Measurements from ENCODE around the gene PDE4DIP.
"Not testable (repeated sequence)": the region's sequence is repeated elsewhere in the genome, so short reads cannot be mapped to it uniquely, and the experiment has no call there.

Gene PDE4DIP

DNA sequence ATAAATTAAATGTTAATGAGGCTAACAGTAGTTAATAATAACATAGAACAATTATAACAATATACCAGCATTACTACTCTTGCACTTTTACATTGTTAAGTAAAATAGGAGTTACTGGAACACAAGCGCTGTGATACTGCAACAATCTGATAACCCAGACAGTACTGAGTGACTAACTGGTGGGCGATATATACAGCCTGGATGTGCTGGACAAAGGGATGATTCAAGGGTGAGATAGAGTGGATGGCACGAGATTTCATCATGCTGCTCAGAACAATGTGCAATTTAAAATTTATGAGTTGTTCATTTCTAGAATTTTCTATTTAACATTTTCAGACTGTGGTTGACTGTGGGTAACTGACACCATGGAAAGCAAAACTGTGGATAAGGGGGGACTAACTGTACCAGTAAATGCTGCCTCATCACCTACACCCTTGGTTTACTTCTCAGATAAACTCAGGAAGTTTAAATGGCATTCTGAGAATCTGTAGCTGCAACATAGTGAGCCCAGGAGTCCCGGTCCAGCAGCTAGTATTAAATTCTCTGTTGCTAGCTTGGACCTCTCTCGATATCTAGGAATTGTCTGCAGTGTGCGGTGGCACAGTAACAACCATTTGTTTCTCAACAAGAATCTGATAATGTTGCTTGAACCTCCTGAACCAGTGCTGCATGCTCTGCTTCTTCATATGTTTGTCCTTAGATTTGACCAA lies 24.9 kb downstream of the PDE4DIP start:
- not testable (repeated sequence) for FAIRE-seq

GRCh38 chr1:148869634-148869961 lies 25.4 kb downstream of the PDE4DIP start:
- DNase-seq (ENCODE audit: insufficient read length, low spot score); FAIRE-seq: not testable (repeated sequence)

More for the DNA sequence above, 24.9 kb downstream of the PDE4DIP start:
- DNase-seq (ENCODE audit: insufficient read length, low spot score) = not testable (repeated sequence)

GRCh38 chr1:148874408-148875388 lies 30.5 kb downstream of the PDE4DIP start:
- not testable (repeated sequence) for FAIRE-seq; DNase-seq (ENCODE audit: insufficient read length, low spot score)

- FAIRE-seq = not testable (repeated sequence)
Observed at GRCh38 chr1:148879812-148880416, 35.7 kb downstream of the PDE4DIP start.

GRCh38 chr1:148881261-148881660 lies 37.0 kb downstream of the PDE4DIP start:
- FAIRE-seq; DNase-seq (ENCODE audit: insufficient read length, low spot score): not testable (repeated sequence)

More at GRCh38 chr1:148879812-148880416, 35.7 kb downstream of the PDE4DIP start:
- DNase-seq (ENCODE audit: insufficient read length, low spot score) = not testable (repeated sequence)

DNA sequence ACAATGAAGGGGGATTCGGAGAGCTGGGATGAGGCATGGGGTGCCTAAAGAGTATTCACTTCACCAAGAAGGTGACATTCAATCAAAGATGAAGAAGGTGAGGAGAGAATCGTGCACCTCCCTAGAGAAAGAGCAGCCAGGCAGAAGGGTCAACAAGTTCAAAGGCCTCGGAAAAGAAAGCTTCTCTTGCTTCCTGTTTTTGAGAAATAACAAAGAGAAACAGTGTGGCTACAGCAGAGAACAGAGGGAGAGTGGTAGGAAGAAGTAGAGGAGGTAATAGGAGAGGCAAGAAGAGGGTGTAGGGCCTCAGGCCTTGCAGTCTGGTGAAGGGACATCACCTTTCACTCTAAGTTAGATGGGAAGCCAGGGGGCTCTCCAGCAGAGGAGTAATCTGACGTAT lies 41.0 kb downstream of the PDE4DIP start:
- DNase-seq (ENCODE audit: insufficient read length, low spot score); FAIRE-seq: not testable (repeated sequence)

GRCh38 chr1:148886293-148886692 lies 42.1 kb downstream of the PDE4DIP start:
- FAIRE-seq; DNase-seq (ENCODE audit: insufficient read length, low spot score): not testable (repeated sequence)

DNA sequence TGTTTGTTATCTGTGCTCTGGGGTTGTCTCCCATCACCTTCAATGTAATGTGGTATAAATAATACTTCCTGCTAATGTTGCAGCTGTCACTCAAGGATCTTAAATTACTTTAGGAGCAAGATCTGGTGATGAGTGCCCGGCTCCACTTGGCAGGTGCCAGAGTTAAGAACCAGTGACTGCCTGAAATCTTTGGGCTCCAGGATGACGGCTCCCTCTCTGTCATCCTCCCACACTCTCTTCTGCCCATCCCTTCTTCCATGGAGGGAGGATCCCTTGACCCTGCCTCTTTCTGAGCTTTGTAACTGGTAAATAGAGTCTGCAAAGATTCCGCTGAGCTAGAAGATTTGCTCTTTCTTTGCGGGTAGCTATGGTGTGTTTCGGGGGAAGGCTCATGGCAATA lies 44.4 kb downstream of the PDE4DIP start:
- not testable (repeated sequence) for FAIRE-seq; DNase-seq (ENCODE audit: insufficient read length, low spot score)

- FAIRE-seq; DNase-seq (ENCODE audit: insufficient read length, low spot score): not testable (repeated sequence)
Observed at GRCh38 chr1:148889267-148890074, 45.2 kb downstream of the PDE4DIP start.

- not testable (repeated sequence) for FAIRE-seq; DNase-seq (ENCODE audit: insufficient read length, low spot score)
Observed at GRCh38 chr1:148890075-148890568, 45.9 kb downstream of the PDE4DIP start.

DNA sequence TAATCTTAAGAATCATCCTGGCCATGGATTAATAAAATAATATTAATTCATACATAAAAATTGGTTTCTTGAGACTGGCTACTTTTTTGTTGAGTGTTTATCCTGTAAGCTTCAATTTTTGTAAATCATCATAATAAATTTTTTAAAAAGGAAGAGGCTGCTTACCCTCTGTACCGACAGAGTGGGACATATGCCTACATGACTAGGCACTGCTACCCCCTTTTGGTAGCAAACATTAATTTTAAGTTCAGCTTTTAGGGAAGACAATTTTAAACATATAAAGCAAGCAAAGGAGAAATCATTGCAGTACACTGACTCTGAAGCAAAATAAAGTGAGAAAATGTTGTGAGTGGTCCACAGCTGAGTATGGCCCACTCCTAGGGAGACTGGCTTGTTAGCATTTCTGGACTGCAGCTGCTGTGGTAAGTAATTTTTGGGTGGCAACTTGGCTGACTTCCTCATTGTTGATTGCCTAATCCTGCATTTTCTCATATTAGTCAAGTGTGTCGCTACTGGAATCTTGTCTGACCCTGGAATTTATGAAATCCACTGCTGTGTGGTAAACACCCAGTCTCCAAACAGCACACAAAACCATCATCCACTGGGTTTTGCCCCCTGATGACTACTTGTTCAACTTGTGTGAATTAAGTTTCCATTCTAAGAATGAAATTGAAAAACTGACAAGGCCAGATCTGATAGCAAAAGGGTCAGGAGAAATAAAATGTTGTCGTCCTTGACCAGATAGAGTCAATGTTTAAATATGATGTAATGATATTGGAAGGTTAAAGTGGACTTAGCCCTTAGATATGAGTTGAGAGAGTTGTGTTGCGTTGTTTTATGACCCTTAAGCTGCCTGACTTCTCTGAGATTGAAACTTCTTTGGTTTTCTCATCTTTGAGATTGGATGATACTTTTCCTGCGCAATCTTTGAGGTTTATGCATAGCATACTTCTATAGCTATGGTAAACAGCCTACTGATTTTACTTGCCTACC lies 50.4 kb downstream of the PDE4DIP start:
- FAIRE-seq; DNase-seq (ENCODE audit: insufficient read length, low spot score): not testable (repeated sequence)

- not testable (repeated sequence) for DNase-seq (ENCODE audit: insufficient read length, low spot score); FAIRE-seq
Observed at GRCh38 chr1:148900026-148900425, 55.8 kb downstream of the PDE4DIP start.

DNA sequence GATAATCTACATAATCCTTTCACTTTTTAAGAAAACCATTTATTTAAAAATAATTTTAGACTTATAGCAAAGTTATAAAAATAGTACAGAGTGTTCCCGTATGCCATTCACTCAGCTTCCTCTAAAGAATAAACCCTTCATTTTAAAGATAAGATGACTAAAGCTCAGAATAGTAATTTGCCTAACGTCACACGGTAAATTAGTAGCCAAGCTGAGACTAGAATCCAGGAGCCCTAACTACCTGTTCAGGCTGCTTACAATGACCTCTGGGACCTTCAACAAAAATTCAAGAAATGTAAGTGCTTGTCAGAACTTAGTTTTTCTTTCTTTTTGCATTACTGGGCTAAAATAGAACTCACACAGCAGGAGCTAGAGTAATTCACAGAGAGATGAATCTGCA lies 56.5 kb downstream of the PDE4DIP start:
- not testable (repeated sequence) for FAIRE-seq; DNase-seq (ENCODE audit: insufficient read length, low spot score)

DNA sequence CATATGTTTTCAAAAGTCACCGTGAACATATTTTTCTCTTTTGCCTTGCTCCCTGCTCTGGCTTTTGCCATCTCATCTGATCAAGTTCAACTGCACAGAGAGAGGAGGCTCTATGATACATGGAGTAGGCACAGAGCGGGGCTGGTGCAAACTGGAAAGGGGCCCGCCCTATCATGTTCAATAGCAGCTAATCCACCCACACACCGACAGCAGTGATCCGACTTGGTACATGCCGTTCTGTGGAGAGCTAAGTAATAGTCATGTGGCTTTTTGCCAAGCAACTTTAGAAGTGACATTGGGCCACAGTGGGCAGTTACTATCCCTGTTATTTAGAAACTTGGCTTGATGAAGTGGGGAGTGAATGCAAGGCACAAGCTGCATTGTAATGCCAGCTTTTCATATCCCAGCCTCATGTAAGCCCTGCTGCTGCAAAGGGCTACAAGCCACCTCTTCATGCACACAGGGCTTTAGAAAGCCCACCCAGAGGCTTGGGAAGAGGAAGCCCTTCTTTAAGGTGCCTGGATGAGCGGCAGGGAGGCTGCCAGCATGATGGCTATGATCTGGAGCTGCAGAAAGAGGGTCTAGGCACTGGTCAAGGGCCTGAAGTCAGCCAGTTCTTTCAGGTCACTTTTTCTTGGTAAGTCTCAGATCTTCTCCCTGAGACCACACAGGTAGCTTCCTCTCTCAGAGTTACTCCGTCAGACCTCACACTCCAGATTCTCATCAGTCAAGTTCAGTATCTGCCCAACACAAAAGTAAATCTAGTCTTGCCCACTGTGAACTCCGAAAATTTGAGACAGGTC lies 57.1 kb downstream of the PDE4DIP start:
- not testable (repeated sequence) for FAIRE-seq; DNase-seq (ENCODE audit: insufficient read length, low spot score)

DNA sequence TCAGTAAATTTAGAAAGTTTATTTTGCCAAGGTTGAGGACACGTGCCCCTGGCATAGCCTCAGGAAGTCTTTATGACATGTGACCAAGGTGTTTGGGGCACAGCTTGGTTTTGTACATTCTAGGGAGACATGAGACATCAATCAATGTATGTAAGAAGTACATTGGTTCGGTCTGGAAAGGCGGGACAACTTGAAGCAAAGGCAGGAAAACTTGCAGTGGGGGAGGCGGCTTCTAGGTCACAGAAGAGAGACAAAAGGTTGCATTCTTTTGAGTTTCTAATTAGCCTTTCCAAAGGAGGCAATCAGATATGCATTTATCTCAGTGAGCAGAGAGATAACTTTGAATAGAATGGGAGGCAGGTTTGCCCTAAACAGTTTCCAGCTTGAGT lies 57.7 kb downstream of the PDE4DIP start:
- not testable (repeated sequence) for DNase-seq (ENCODE audit: insufficient read length, low spot score); FAIRE-seq

DNA sequence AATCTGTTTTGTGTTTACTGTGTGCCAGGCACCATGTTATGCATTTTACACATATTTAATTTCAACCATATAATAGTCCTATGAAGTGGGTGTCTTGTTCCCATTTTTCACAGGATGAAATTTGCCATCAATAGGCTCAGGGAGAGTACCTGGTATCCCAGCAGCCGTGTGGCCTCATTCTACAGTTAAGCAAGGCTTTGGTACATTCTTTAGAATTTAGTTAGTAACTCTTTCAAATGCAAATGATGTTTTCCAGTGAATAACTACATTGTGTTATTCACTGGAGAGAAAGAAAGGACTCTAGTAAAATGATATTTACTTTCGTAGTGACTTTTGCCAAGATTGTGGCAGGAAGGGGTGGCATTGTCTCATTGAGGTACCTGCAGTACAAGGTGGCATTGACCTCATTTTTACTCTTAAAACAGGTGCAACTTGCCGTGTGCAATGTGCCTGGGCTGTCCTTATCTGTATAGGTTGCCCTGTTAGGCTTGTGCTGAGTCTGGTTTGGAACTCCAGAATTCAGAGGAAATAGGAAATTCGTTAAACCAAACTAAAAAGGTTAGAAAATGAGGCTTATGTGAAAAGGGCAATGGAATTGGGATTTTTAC lies 65.1 kb downstream of the PDE4DIP start:
- not testable (repeated sequence) for FAIRE-seq; DNase-seq (ENCODE audit: insufficient read length, low spot score)
